Testis (tissue), 3 donors: ENCODE results near the gene CCR2. TPM values are rescaled to one million over a fixed set of nuclear protein-coding genes. Genes with fewer than 3 reads are reported as not detected.
"Not testable (repeated sequence)": the region's sequence is repeated elsewhere in the genome, so short reads cannot be mapped to it uniquely, and the experiment has no call there.

Source experiments
- DNase-seq: peaks from one replicate; pipeline ENCODE4 v3.0.0-alpha.2; 2019
- H3K27ac ChIP-seq, 2 donors: fragments of 200-600 bp; sonication (generic); one replicate each; pipeline ENCODE4 v1.5.1; 2019
- H3K27me3 ChIP-seq: fragments of 200-600 bp; sonication (generic); one replicate; pipeline ENCODE4 v1.5.1; 2019
- H3K36me3 ChIP-seq: fragments of 200-600 bp; sonication (generic); one replicate; pipeline ENCODE4 v1.5.1; 2017; ENCODE audit warnings: low read depth; ENCODE audit errors: missing control alignments
- H3K4me1 ChIP-seq: fragments of 200-600 bp; sonication (generic); one replicate; pipeline ENCODE4 v1.5.1; 2019
- H3K4me3 ChIP-seq, 2 donors: fragments of 200-600 bp; sonication (generic); one replicate each; pipeline ENCODE4 v1.5.1; 2017 to 2019
- H3K9me3 ChIP-seq: fragments of 200-600 bp; sonication (generic); one replicate; pipeline ENCODE4 v1.5.1; 2017
- POLR2A ChIP-seq: fragments of 450-650 bp; IDR thresholded peaks from one replicate; pipeline ENCODE4 v1.6.1; 2017; ENCODE audit warnings: antibody characterized with exemption, mild to moderate bottlenecking, moderate library complexity
- WGBS, 2 donors: methylation state at CpG; one replicate each; pipeline ENCODE4 v1.1.5; 2018; 5-methylcytosine and 5-hydroxymethylcytosine counted together
- intact Hi-C: fragments of 100-400 bp; cut with DNase I; formaldehyde crosslinking; loops from one replicate; pipeline ENCODE4 v1.15.1; 2023; ENCODE audit warnings: low total_unique reads
- polyA plus RNA-seq: library from polyadenylated mRNA; stranded (reverse); fragments of 350-450 nt; fragmentation: Illumina TruSeq; extraction: RNeasy Lipid Tissue Mini Kit (QIAGEN cat#74804); gene quantifications from one replicate; pipeline ENCODE4 v1.2.3, GENCODE V29; 2014; ENCODE audit warnings: low read depth, low replicate concordance; ENCODE audit not compliant: insufficient read depth
- total RNA-seq, 2 donors: library from RNA; depleted of rRNA; stranded (reverse); fragments of >200 nt; gene quantifications; one replicate each; pipeline ENCODE4 v1.2.3, GENCODE V29; 2016
- TF ChIP-seq, protein P1 (sequence below), 3 experiments: fragments of 450-650 bp in 2 of 3; fragments of 200-600 bp in 1 of 3; sonication (generic) in 1 of 3; IDR thresholded peaks; one replicate each; pipeline ENCODE4 v1.5.1; 2016 to 2019; ENCODE audit warnings: antibody characterized with exemption in 3 of 3, mild to moderate bottlenecking in 2 of 3, moderate library complexity in 1 of 3

CCR2 gene
- total and polyA plus RNA-seq, 3 donors from 2014 or later: 1.2 to 2.7 TPM; not detected in 1

DNA sequence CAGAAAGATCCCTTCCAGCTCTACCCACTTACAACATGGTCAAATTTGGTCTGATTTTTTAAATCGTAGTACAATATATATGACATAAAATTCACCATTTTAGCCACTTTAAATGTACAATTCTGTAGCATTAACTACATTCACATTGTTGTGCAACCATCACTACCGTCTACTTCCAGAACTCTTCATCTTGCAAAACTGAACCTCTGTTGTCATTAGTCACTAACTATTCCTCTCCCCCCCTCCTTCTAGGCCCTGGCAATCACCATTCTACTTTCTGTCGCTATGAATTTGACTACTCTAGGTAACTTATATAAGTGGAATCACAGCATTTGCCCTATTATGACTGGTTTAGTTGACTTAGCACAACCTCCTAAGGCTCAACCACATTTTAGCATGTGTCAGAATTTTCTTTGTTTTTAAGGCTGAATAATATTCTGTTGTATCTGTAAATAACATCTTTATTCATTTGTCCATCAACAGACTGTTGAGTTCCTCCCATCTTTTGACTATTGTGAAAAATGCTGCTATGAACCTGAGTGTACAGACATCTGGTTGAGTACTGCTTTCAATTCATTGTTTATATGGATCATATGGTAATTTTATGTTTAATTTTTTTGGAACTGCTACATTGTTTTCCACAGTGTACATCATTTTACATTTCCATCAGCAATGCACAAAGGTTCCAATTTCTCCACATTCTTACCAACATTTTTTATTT is 35.5 kb upstream of the CCR2 start:
- Histone ChIP-seq H3K27ac (no peak overlapping the region), H3K9me3 (no peaks in the 10 kb centered on the region), H3K4me1 (no peaks in the 10 kb centered on the region), H3K4me3 (no peak overlapping the region), H3K36me3 (no peaks in the 10 kb centered on the region), H3K27me3 (no peaks in the 10 kb centered on the region)
- DNase-seq: no peak
- TF ChIP-seq POLR2A: no peak
- TF ChIP-seq, protein P1, sequence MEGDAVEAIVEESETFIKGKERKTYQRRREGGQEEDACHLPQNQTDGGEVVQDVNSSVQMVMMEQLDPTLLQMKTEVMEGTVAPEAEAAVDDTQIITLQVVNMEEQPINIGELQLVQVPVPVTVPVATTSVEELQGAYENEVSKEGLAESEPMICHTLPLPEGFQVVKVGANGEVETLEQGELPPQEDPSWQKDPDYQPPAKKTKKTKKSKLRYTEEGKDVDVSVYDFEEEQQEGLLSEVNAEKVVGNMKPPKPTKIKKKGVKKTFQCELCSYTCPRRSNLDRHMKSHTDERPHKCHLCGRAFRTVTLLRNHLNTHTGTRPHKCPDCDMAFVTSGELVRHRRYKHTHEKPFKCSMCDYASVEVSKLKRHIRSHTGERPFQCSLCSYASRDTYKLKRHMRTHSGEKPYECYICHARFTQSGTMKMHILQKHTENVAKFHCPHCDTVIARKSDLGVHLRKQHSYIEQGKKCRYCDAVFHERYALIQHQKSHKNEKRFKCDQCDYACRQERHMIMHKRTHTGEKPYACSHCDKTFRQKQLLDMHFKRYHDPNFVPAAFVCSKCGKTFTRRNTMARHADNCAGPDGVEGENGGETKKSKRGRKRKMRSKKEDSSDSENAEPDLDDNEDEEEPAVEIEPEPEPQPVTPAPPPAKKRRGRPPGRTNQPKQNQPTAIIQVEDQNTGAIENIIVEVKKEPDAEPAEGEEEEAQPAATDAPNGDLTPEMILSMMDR (IDR thresholded peaks at IDR 0.05): no peak
- 90% methylated on average over 3 of the region's 3 CpGs for WGBS, 2 donors
- intact Hi-C loops: no loop called here

DNA sequence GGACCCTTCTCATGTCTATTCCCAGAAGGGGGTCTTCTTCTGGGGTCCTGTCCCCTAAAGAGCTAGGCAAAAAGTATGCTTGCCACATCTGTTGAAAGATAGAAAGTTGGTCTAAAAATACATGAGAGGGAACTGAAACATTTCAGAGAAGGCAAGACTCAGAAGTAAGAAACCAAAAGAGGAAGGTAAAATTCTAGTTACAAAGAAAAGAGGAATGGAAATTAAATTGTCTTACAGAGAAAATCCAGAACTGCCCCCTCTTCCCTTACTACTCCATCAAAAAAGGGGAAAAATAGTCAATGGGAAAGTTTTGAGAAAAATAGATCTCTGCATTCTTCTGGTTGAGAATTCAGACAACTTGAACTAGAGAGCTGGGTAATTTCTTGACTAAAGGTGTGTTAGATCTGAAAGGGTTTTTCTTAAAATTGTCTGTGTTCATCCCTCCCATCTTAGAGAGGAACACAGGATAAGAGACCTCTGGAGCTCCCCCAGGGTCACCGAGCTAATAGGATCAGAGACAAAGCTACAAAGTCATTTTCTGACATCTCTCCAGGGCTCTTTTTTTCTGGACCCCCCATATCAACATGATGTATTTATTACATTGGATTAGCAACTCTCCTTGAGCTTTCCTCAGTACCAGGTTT is 32.3 kb upstream of the CCR2 start:
- no peaks in the 10 kb centered on the region for H3K4me1 ChIP-seq
- 55 to 92% methylated on average over 1 of the region's 1 CpG for WGBS, 2 donors
- H3K4me3 ChIP-seq: no peak overlapping the region
- H3K27me3 ChIP-seq: no peaks in the 10 kb centered on the region
- no peak for TF ChIP-seq POLR2A
- TF ChIP-seq, protein P1 (IDR thresholded peaks at IDR 0.05): no peak
- intact Hi-C loops: no loop called here
- no peaks in the 10 kb centered on the region for H3K36me3 ChIP-seq
- no peak for DNase-seq
- H3K9me3 ChIP-seq: no peaks in the 10 kb centered on the region
- H3K27ac ChIP-seq: no peak overlapping the region

DNA sequence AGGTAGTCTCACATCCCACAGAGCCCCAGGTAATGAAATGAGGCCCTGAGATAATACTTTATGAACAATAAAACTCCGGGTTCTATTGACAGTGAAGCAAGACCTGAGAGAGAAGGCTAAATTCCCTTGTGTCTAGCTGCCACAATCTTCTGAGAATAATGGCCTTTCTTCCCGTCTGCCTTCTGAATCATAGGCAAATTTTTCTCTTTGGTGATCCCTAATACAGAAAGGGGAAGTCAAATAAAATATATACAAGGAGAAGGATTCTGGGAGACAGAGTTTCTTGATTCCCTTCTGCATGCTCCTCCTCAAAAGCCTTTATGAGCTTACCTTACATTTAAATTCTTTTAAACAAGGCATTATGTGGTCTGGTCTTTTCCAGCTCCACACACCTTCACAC is 29.9 kb upstream of the CCR2 start:
- DNase-seq: no peak
- 69 to 73% methylated on average over 2 of the region's 2 CpGs for WGBS, 2 donors
- H3K9me3 ChIP-seq: no peaks in the 10 kb centered on the region
- H3K4me1 ChIP-seq: no peaks in the 10 kb centered on the region
- no peaks in the 10 kb centered on the region for H3K36me3 ChIP-seq
- no peaks in the 10 kb centered on the region for H3K27me3 ChIP-seq
- TF ChIP-seq POLR2A: no peak
- TF ChIP-seq, protein P1 (IDR thresholded peaks at IDR 0.05): no peak
- H3K4me3 ChIP-seq: no peak overlapping the region
- no peak overlapping the region for H3K27ac ChIP-seq
- intact Hi-C loops: no loop called here

DNA sequence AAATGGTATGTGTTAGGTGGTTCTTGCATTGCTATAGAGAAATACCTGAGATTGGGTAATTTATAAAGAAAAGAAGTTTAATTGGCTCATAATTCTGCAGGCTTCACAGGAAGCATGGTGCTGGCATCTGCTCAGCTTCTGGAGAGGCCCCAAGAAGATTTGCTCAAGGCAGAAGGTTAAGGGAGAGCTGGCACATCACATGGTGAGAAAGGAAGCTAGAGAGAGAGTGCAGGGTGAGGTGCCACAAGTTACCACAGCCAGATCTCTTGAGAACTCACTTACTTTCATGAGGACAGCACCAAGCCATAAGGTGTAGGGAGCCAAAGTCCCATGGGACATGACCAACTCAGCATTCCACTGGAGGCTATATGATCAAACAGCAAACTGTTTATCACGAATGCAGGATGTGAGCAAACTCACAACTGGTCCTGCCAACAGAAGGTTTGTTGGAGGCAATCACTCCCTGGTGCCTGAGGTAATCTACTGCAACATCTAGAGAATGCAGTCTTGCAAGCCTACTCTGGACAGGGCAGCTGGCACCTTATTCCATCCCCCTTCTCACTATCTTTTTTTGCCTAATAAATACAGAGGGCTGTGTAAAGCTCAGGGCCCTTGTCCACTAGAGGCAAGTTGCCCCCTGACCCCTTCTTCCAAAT is 28.1 kb upstream of the CCR2 start:
- no peak overlapping the region for H3K4me3 ChIP-seq
- no peak for DNase-seq
- intact Hi-C loops: no loop called here
- no peaks in the 10 kb centered on the region for H3K36me3 ChIP-seq
- WGBS, 2 donors: 50 to 80% methylated on average over 1 of the region's 1 CpG
- TF ChIP-seq, protein P1 (IDR thresholded peaks at IDR 0.05): no peak
- no peak for TF ChIP-seq POLR2A
- H3K27me3 ChIP-seq: no peaks in the 10 kb centered on the region
- H3K4me1 ChIP-seq: no peaks in the 10 kb centered on the region
- no peaks in the 10 kb centered on the region for H3K9me3 ChIP-seq
- no peak overlapping the region for H3K27ac ChIP-seq

DNA sequence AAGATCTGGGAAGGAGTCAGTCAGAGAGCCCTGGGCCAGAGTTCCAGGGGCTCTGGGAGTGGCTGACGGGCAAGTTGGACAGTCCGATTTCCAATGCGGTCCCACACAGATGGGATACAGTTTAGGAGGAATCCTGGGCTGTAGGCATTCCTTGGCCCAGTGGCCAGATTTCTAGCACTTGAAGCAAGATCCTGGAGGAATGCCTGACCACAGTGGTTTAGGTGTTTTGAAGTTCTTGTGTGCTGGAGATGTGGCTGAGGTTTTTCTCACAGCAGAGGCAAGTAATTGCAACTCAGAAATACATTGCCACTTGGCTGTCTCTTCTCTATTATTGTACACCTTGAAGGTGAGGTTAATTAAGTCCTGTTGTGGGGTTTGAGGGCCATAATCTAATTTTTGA is 23.2 kb upstream of the CCR2 start:
- H3K27ac ChIP-seq, DNase-seq, H3K9me3 ChIP-seq, H3K36me3 ChIP-seq, H3K4me1 ChIP-seq, intact Hi-C loops, H3K27me3 ChIP-seq, H3K4me3 ChIP-seq: not testable (repeated sequence)
- WGBS, 2 donors: 81 to 97% methylated on average over 3 of the region's 3 CpGs
